NB4 (cell line): ENCODE results near the gene DUSP10.

Experiments
- DNase-seq: peaks from one replicate; pipeline ENCODE4 v3.0.0; 2010; ENCODE audit warnings: low read depth
- H3K4me3 ChIP-seq: one replicate; pipeline ENCODE4 v1.5.1; 2011; ENCODE audit warnings: mild to moderate bottlenecking, low read depth, low read length, moderate library complexity
- CTCF ChIP-seq: IDR thresholded peaks from one replicate; pipeline ENCODE4 v1.5.1; 2012; ENCODE audit warnings: low read depth, low read length
- MAX ChIP-seq: IDR thresholded peaks from 2 replicates; pipeline ENCODE4 v1.6.1; 2011; ENCODE audit warnings: low read depth, low read length
- MYC ChIP-seq: IDR thresholded peaks from 2 replicates; pipeline ENCODE4 v1.6.1; 2011; ENCODE audit warnings: low read depth, low read length
- POLR2A ChIP-seq: IDR thresholded peaks from 2 replicates; pipeline ENCODE4 v1.6.1; 2011; ENCODE audit warnings: mild to moderate bottlenecking; ENCODE audit not compliant: insufficient read length; ENCODE audit errors: extremely low read depth

Gene DUSP10

GRCh38 chr1:221655766-221656305 lies 86.1 kb downstream of the DUSP10 start:
- no peak for DNase-seq
- TF ChIP-seq POLR2A (no peak), CTCF (no peak), MAX (no peak), MYC (no peak)
- no peak overlapping the region for H3K4me3 ChIP-seq
